GM12801 (cell line): ENCODE results near the gene TIGD2.

Experiments
- CTCF ChIP-seq: IDR thresholded peaks from one replicate; pipeline ENCODE4 v1.5.1; 2011; ENCODE audit warnings: control low read depth; ENCODE audit not compliant: insufficient read length; ENCODE audit errors: extremely low read depth

Gene TIGD2

GRCh38 chr4:89108091-89108490, 3.2 kb upstream of the TIGD2 start:
- no peak for TF ChIP-seq CTCF

- no peak for TF ChIP-seq CTCF
Observed at GRCh38 chr4:89109841-89110540, 1.3 kb upstream of the TIGD2 start.

- TF ChIP-seq CTCF: no peak
Observed at GRCh38 chr4:89110541-89110985, 770 bp upstream of the TIGD2 start.

- TF ChIP-seq CTCF: no peak
Observed at GRCh38 chr4:89111833-89112563, 665 bp downstream of the TIGD2 start.

- no peak for TF ChIP-seq CTCF
Observed at GRCh38 chr4:89113415-89113814, 2.1 kb downstream of the TIGD2 start.

GRCh38 chr4:89114100-89114499, 2.8 kb downstream of the TIGD2 start:
- TF ChIP-seq CTCF: no peak

GRCh38 chr4:89117115-89117514, 5.8 kb downstream of the TIGD2 start:
- no peak for TF ChIP-seq CTCF
